H1 (cell line): ENCODE results near the gene ITPKC. TPM values are rescaled to one million over a fixed set of nuclear protein-coding genes. Genes with fewer than 3 reads are reported as not detected.

Source experiments
- CTCF ChIA-PET: fragments of 300-600 bp; sonication (Branson Sonifier 250); formaldehyde crosslinking; loops from one replicate; lab custom pipeline; 2021; ENCODE audit not compliant: partially characterized antibody; lab: Charles Lee
- POLR2A ChIA-PET: fragments of 300-600 bp; sonication (Branson Sonifier 250); formaldehyde crosslinking; loops from one replicate; lab custom pipeline; 2021; ENCODE audit warnings: inconsistent platforms; ENCODE audit not compliant: partially characterized antibody; lab: Charles Lee
- DNase-seq, 2 experiments: peaks; one replicate each; pipeline versions ENCODE4 v3.0.0 to v3.0.0-alpha.2; 2010 to 2022; ENCODE audit warnings: low spot score in 2 of 2, low read depth in 1 of 2, mixed read lengths in 1 of 2
- FAIRE-seq: peaks from 2 replicates; lab custom pipeline; 2011; peaks lifted over from hg19 to GRCh38; lab: Jason Lieb, UNC
- H2AFZ ChIP-seq: 2 replicates; pipeline ENCODE4 v1.8.1; 2012; ENCODE audit warnings: low read length, inconsistent platforms
- H2AK5ac ChIP-seq: 2 replicates; pipeline ENCODE4 v1.6.1; 2013; ENCODE audit warnings: low read depth, low read length
- H2BK120ac ChIP-seq: replicated peaks from 2 replicates; pipeline ENCODE3; 2013; ENCODE audit warnings: low read depth, low read length, inconsistent platforms
- H2BK12ac ChIP-seq: 2 replicates; pipeline ENCODE4 v1.6.1; 2013; ENCODE audit warnings: low read depth, low read length
- H2BK15ac ChIP-seq: 2 replicates; pipeline ENCODE4 v1.6.1; 2013; ENCODE audit warnings: low read length
- H2BK20ac ChIP-seq: 2 replicates; pipeline ENCODE4 v1.6.1; 2013; ENCODE audit warnings: low read length
- H2BK5ac ChIP-seq: 2 replicates; pipeline ENCODE4 v1.6.1; 2013; ENCODE audit warnings: low read depth, low read length
- H3K14ac ChIP-seq: 2 replicates; pipeline ENCODE4 v1.6.1; 2013; ENCODE audit warnings: inconsistent platforms; ENCODE audit not compliant: insufficient read length
- H3K18ac ChIP-seq: 2 replicates; pipeline ENCODE4 v1.6.1; 2013; ENCODE audit warnings: low read length; ENCODE audit errors: extremely low read depth
- H3K23ac ChIP-seq: 2 replicates; pipeline ENCODE4 v1.6.1; 2013; ENCODE audit warnings: inconsistent platforms; ENCODE audit not compliant: insufficient read length
- H3K23me2 ChIP-seq: 2 replicates; pipeline ENCODE4 v1.6.1; 2013; ENCODE audit warnings: low read depth, low read length
- H3K27ac ChIP-seq: 2 replicates; pipeline ENCODE4 v1.6.1; 2011; ENCODE audit warnings: low read depth, low read length, inconsistent platforms
- H3K27me3 ChIP-seq, 4 experiments: replicated peaks in 1 of 4; 1 replicate in 1 of 4; 2 replicates in 3 of 4; pipeline versions ENCODE4 v1.6.1 to v1.8.1; 2011 to 2013; ENCODE audit warnings: low read length in 3 of 4, mild to moderate bottlenecking in 3 of 4, inconsistent platforms in 2 of 4, mixed read lengths in 2 of 4, moderate library complexity in 1 of 4; ENCODE audit not compliant: control insufficient read depth in 3 of 4, insufficient read depth in 3 of 4; ENCODE audit errors: extremely low read depth in 1 of 4
- H3K36me3 ChIP-seq, 4 experiments: 2 replicates each; pipeline versions ENCODE4 v1.6.1 to v1.8.1; 2011 to 2013; ENCODE audit warnings: mild to moderate bottlenecking in 4 of 4, low read length in 3 of 4, moderate library complexity in 2 of 4, control low read depth in 1 of 4, inconsistent platforms in 1 of 4; ENCODE audit not compliant: insufficient read depth in 4 of 4, control insufficient read depth in 2 of 4
- H3K4ac ChIP-seq: replicated peaks from 2 replicates; pipeline ENCODE3; 2013; ENCODE audit warnings: low read length, low read depth, mixed read lengths, inconsistent platforms; ENCODE audit not compliant: insufficient read length
- H3K4me1 ChIP-seq, 4 experiments: replicated peaks in 1 of 4; 1 replicate in 1 of 4; 2 replicates in 3 of 4; pipeline versions ENCODE4 v1.6.1 to v1.8.1; 2011 to 2013; ENCODE audit warnings: low read length in 3 of 4, inconsistent platforms in 2 of 4, mixed read lengths in 1 of 4; ENCODE audit not compliant: insufficient read depth in 4 of 4, control insufficient read depth in 3 of 4
- H3K4me2 ChIP-seq, 2 experiments: 2 replicates each; pipeline versions ENCODE4 v1.6.1 to v1.8.1; 2011 to 2013; ENCODE audit warnings: low read depth in 2 of 2, low read length in 2 of 2, control low read depth in 1 of 2, inconsistent platforms in 1 of 2, mild to moderate bottlenecking in 1 of 2; ENCODE audit not compliant: insufficient read depth in 1 of 2
- H3K4me3 ChIP-seq, 4 experiments: fragments of 200-600, 300-600 bp in 1 of 4; sonication (generic), shearing (Covaris generic), sonication (Bioruptor Twin) in 1 of 4; 2 replicates each; pipeline versions ENCODE4 v1.5.1 to v1.8.1; 2011 to 2016; ENCODE audit warnings: low read length in 4 of 4, low read depth in 3 of 4, control low read depth in 2 of 4, inconsistent platforms in 2 of 4, mild to moderate bottlenecking in 2 of 4, mixed read lengths in 1 of 4, moderate library complexity in 1 of 4; ENCODE audit not compliant: insufficient read depth in 2 of 4; ENCODE audit errors: extremely low read depth in 1 of 4
- H3K56ac ChIP-seq: replicated peaks from 2 replicates; pipeline ENCODE3; 2013; ENCODE audit warnings: low read depth, mild to moderate bottlenecking, mixed read lengths, low read length, inconsistent platforms; ENCODE audit not compliant: insufficient read length
- H3K79me1 ChIP-seq: 2 replicates; pipeline ENCODE4 v1.6.1; 2013; ENCODE audit warnings: low read depth, low read length, control low read depth
- H3K79me2 ChIP-seq, 2 experiments: 2 replicates each; pipeline versions ENCODE4 v1.6.1 to v1.8.1; 2012 to 2013; ENCODE audit warnings: low read length in 2 of 2, mild to moderate bottlenecking in 2 of 2, inconsistent platforms in 1 of 2; ENCODE audit not compliant: insufficient read depth in 2 of 2, control insufficient read depth in 1 of 2
- H3K9ac ChIP-seq, 4 experiments: replicated peaks in 1 of 4; 1 replicate in 1 of 4; 2 replicates in 3 of 4; pipeline versions ENCODE4 v1.6.1 to v1.8.1; 2011 to 2013; ENCODE audit warnings: low read depth in 3 of 4, low read length in 3 of 4, control low read depth in 2 of 4, mild to moderate bottlenecking in 2 of 4, moderate library complexity in 2 of 4, inconsistent platforms in 1 of 4; ENCODE audit errors: extremely low read depth in 1 of 4
- H3K9me3 ChIP-seq, 2 experiments: 2 replicates each; pipeline versions ENCODE4 v1.6.1 to v1.8.1; 2012 to 2013; ENCODE audit warnings: mild to moderate bottlenecking in 2 of 2, moderate library complexity in 2 of 2, control low read depth in 1 of 2, inconsistent platforms in 1 of 2, low read depth in 1 of 2, low read length in 1 of 2, mixed read lengths in 1 of 2; ENCODE audit not compliant: insufficient read depth in 2 of 2
- H4K20me1 ChIP-seq, 2 experiments: replicated peaks in 1 of 2; 2 replicates each; pipeline versions ENCODE3 to v1.8.1; 2011 to 2013; ENCODE audit warnings: inconsistent platforms in 2 of 2, low read length in 2 of 2, mild to moderate bottlenecking in 1 of 2; ENCODE audit not compliant: insufficient read depth in 2 of 2, control insufficient read depth in 1 of 2
- H4K5ac ChIP-seq: 2 replicates; pipeline ENCODE4 v1.6.1; 2013; ENCODE audit warnings: low read length, low read depth, mixed read lengths, inconsistent platforms; ENCODE audit not compliant: insufficient read length
- H4K8ac ChIP-seq: 2 replicates; pipeline ENCODE4 v1.8.0; 2013; ENCODE audit warnings: mild to moderate bottlenecking, moderate library complexity, low read length, inconsistent platforms; ENCODE audit not compliant: insufficient read depth; ENCODE audit errors: extremely low read depth
- H4K91ac ChIP-seq: replicated peaks from 2 replicates; pipeline ENCODE3; 2013; ENCODE audit warnings: low read length, mixed read lengths, inconsistent platforms; ENCODE audit not compliant: insufficient read length
- CHD1 ChIP-seq: IDR thresholded peaks from 2 replicates; pipeline ENCODE4 v1.6.1; 2012; ENCODE audit warnings: low read depth, low read length, improper control_type of control experiment
- NRF1 ChIP-seq: IDR thresholded peaks from 2 replicates; pipeline ENCODE4 v1.6.1; 2011; ENCODE audit warnings: mild to moderate bottlenecking, low read depth, low read length, improper control_type of control experiment
- RNF2 ChIP-seq: fragments of 200-900, 300-1000 bp; sonication (generic); IDR thresholded peaks from 2 replicates; pipeline ENCODE4 v1.7.1; 2016; ENCODE audit warnings: borderline replicate concordance, low read depth, mild to moderate bottlenecking, antibody characterized with exemption, low read length; ENCODE audit not compliant: poor library complexity, severe bottlenecking; ENCODE audit errors: missing control alignments
- SIRT6 ChIP-seq: IDR thresholded peaks from one replicate; pipeline ENCODE4 v1.7.1; 2012; ENCODE audit warnings: low read length, inconsistent platforms
- SRF ChIP-seq: IDR thresholded peaks from 2 replicates; pipeline ENCODE4 v1.6.1; 2011; ENCODE audit warnings: mild to moderate bottlenecking, low read depth, low read length, moderate library complexity
- WGBS, 2 experiments: shearing (Covaris generic) in 1 of 2; methylation state at CpG; one replicate each; pipeline versions ENCODE4 v1.1.6 to v1.1.7; 2013 to 2015; ENCODE audit warnings: low lambda C conversion rate in 2 of 2, mixed read lengths in 2 of 2, inconsistent platforms in 1 of 2, low coverage in 1 of 2, missing lambda C conversion rate in 1 of 2; ENCODE audit not compliant: insufficient replicate concordance in 2 of 2, insufficient coverage in 1 of 2, insufficient read length in 1 of 2; ENCODE audit errors: extremely low coverage in 1 of 2, missing lambda C conversion rate in 1 of 2; 5-methylcytosine and 5-hydroxymethylcytosine counted together
- polyA plus RNA-seq, 7 experiments: library from polyadenylated mRNA; depleted of rRNA in 3 of 7; stranded (reverse) in 5 of 7; unstranded in 2 of 7; fragments of >200 nt in 5 of 7; fragments of 200-250 nt in 2 of 7; gene quantifications; 1 replicate in 5 of 7; 2 replicates in 1 of 7; 4 replicates in 1 of 7; pipeline versions ENCODE4 v1.2.1 to v1.2.3, GENCODE V29; 2011 to 2013; ENCODE audit warnings: missing spikeins in 2 of 7, mixed read lengths in 2 of 7
- total RNA-seq: library from RNA; stranded (reverse); fragmentation: NEBNext Ultra II Directional; extraction: Animal tissue kit (Norgen Biotek cat#: 25700); gene quantifications from 2 replicates; pipeline ENCODE4 v1.2.1, GENCODE V29; 2021

ITPKC gene
- total and polyA plus RNA-seq, 2 of the 8 experiments (the other 6 are each of a cell fraction or from before 2014, with no cell fraction given): 5.2 to 8.9 TPM

DNA sequence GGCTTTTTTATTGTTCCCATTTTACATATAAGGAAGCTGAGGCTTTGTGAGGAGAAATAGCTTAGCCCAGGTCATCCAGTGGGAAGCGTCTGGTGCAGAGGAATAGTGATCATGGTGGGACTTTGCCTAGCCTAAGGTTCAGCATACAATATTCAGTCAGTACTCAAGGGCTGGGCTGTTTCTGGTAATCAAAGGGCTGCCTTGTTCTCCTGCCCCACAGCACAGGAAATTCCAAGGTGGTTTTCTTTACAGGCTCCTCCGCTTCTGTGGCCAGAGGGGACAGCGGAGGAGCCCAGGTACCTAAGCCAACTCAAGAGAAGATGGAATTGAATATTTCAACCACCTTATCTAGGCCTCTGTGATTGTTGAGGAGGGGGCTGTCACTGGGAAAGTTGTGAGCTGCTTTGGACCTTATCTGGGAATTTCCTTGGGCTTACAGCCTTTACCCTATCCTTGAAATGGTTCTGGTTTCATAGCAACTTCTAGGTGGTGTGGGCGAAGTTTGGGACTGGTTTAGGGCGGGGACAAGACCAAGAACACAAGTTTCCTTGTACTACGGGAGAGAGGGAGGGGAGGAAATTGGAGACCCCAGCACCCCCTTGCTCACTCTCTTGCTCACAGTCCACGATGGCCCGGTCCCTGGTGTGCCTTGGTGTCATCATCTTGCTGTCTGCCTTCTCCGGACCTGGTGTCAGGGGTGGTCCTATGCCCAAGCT lies 58.2 kb downstream of the ITPKC start, which contains the start of gene MIA:
TSS of gene MIA (plus strand) at position 606 of the 716 bp plus-strand sequence. CDS start at position 628, 22 bp downstream.
- peaks cover 0 to 13% (median 6%) of the 10 kb centered on the region in 4 experiments; a peak in 6 of 7 replicates for H3K4me1 ChIP-seq
- ChIA-PET POLR2A (interaction anchor here (0.9 to 17.9 kb wide), 6 partner anchors 8 to 84 kb away, joined by 3 to 399 read pairs (median 28); partner anchors contain the start of genes ACTMAP, EGLN2, NUMBL and SNRPA), CTCF (interaction anchor here (1.0 to 1.5 kb wide), 2 partner anchors 31 to 73 kb away, joined by 4 to 5 read pairs; no protein-coding TSS in a partner anchor)
- no peak within 1 kb of the TSS for H2BK5ac ChIP-seq
- TF ChIP-seq RNF2: no peak
- no peak for TF ChIP-seq NRF1
- no peak for TF ChIP-seq SRF
- no peak for TF ChIP-seq SIRT6
- TF ChIP-seq CHD1: no peak
- no peak within 1 kb of the TSS for H2AFZ ChIP-seq
- no peak for DNase-seq
- H3K79me2 ChIP-seq: no peaks in the 10 kb centered on the region
- no peak within 1 kb of the TSS; the same call in 1 of the 2 replicates for H3K27ac ChIP-seq
- no peak within 1 kb of the TSS for H2BK20ac ChIP-seq
- FAIRE-seq: no peak
- H2BK120ac ChIP-seq: no peak within 1 kb of the TSS
- no peaks in the 10 kb centered on the region for H3K27me3 ChIP-seq
- H3K14ac ChIP-seq: no peak within 1 kb of the TSS
- no peak within 1 kb of the TSS for H3K4ac ChIP-seq
- H2BK12ac ChIP-seq: peak within 1 kb of the TSS; percentile 75; the same call in 1 of the 2 replicates
- H4K5ac ChIP-seq: no peak within 1 kb of the TSS
- no peaks in the 10 kb centered on the region for H4K20me1 ChIP-seq
- H3K23me2 ChIP-seq: peaks cover 8% of the 10 kb centered on the region; the same call in 1 of the 2 replicates
- no peak within 1 kb of the TSS for H3K23ac ChIP-seq
- H3K56ac ChIP-seq: no peak within 1 kb of the TSS
- H3K18ac ChIP-seq: no peak within 1 kb of the TSS
- H3K36me3 ChIP-seq: no peaks in the 10 kb centered on the region
- no peaks in the 10 kb centered on the region for H3K79me1 ChIP-seq
- no peak within 1 kb of the TSS for H3K4me3 ChIP-seq
- H4K8ac ChIP-seq: no peak within 1 kb of the TSS
- 88% methylated on average over 9 of the region's 9 CpGs; no CpG with 5 or more reads in 1 of the 2 experiments for WGBS, 2 experiments
- no peak within 1 kb of the TSS; a peak in 1 of 4 replicates for H3K4me2 ChIP-seq
- peak within 1 kb of the TSS; percentile 97; the same call in 1 of the 2 replicates for H2BK15ac ChIP-seq
- H3K9me3 ChIP-seq: no peaks in the 10 kb centered on the region
- no peak within 1 kb of the TSS for H4K91ac ChIP-seq
- peak within 1 kb of the TSS; percentile 86; the same call in 1 of the 2 replicates for H2AK5ac ChIP-seq
- no peak within 1 kb of the TSS; a peak in 1 of 7 replicates for H3K9ac ChIP-seq
